Esophagus muscularis mucosa (tissue), 3 donors: ENCODE measurements around the gene CLPTM1.

Experiments used
- POLR2A ChIP-seq: fragments of 450-650 bp; IDR thresholded peaks from one replicate; pipeline ENCODE4 v1.6.1; 2017; ENCODE audit warnings: antibody characterized with exemption, moderate library complexity, mild to moderate bottlenecking, low read depth
- POLR2AphosphoS5 ChIP-seq, 2 donors: sonication (generic); formaldehyde crosslinking; IDR thresholded peaks; one replicate each; pipeline ENCODE4 v1.6.1; 2017; ENCODE audit warnings: antibody characterized with exemption in 2 of 2
- TF ChIP-seq, protein P1 (sequence below), 3 experiments: fragments of 200-600 bp in 2 of 3; fragments of 450-650 bp in 1 of 3; sonication (generic) in 2 of 3; IDR thresholded peaks; one replicate each; pipeline ENCODE4 v1.5.1; 2017 to 2019; ENCODE audit warnings: antibody characterized with exemption in 3 of 3, mild to moderate bottlenecking in 2 of 3, moderate library complexity in 1 of 3

DNA sequence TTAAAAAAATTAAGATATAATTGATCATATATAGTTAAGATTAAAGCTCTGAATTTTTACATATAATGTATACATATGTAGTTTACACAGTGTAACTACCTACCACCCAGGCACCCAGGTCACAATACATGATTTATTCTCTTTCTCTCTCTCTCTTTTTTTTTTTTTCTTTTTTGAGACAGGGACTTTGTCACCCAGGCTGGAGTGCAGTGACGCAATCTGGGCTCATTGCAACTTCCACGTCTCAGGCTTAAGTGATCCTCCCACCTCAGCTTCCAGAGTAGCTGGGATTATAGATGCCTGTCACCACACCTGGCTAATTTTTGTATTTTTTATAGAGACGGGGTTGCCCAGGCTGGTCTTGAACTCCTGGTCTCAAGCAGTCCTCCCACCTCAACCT, 64.9 kb downstream of the CLPTM1 start:
- TF ChIP-seq, protein P1, sequence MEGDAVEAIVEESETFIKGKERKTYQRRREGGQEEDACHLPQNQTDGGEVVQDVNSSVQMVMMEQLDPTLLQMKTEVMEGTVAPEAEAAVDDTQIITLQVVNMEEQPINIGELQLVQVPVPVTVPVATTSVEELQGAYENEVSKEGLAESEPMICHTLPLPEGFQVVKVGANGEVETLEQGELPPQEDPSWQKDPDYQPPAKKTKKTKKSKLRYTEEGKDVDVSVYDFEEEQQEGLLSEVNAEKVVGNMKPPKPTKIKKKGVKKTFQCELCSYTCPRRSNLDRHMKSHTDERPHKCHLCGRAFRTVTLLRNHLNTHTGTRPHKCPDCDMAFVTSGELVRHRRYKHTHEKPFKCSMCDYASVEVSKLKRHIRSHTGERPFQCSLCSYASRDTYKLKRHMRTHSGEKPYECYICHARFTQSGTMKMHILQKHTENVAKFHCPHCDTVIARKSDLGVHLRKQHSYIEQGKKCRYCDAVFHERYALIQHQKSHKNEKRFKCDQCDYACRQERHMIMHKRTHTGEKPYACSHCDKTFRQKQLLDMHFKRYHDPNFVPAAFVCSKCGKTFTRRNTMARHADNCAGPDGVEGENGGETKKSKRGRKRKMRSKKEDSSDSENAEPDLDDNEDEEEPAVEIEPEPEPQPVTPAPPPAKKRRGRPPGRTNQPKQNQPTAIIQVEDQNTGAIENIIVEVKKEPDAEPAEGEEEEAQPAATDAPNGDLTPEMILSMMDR (IDR thresholded peaks at IDR 0.05): no peak
- no peak for TF ChIP-seq POLR2A
- TF ChIP-seq POLR2AphosphoS5 (IDR thresholded peaks at IDR 0.05): no peak
